VCaP (cell line): Measurements from ENCODE around the gene AGRN.
A peak's percentile ranks its signal among the peaks of the same experiment; 100 is the strongest.
"Not testable (repeated sequence)": the region's sequence is repeated elsewhere in the genome, so short reads cannot be mapped to it uniquely, and the experiment has no call there.

ENCODE experiments used
- H3K27ac ChIP-seq: fragments of 450-650 bp; 2 replicates; pipeline ENCODE4 v1.5.1; 2017
- TF ChIP-seq, protein P1 (sequence below): fragments of 450-650 bp; conservative IDR thresholded peaks from 2 replicates; pipeline ENCODE4 v1.5.1; 2017; ENCODE audit warnings: mild to moderate bottlenecking, moderate library complexity

Gene AGRN

DNA sequence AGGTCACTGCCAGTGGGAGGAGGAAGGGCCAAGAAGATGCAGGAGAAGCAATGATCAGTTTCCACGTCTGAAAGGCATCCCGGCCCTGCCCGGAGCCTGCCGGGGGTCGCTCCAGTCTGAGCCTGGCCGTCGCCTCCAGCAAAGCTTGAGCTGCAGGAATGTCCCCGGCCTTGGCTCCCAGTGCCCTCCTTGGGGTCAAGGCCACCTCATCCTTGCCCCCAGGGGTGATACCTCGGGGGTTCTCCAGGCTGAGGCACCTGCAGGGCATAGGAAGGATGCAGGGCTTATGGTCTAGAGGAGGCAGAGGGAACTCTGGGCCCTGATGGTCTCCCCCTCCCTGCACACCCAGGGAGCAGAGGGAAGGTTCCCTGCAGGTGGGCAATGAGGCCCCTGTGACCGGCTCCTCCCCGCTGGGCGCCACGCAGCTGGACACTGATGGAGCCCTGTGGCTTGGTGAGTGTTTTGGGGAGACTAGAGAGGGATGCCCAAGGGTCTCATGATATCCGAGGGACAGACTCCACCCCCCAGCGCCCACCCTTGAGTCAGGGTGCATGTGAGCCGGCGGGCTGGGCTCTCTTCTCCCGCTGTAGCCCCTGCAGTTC is 34.3 kb downstream of the AGRN start:
- H3K27ac ChIP-seq, result no peak overlapping the region
- TF ChIP-seq, protein P1, sequence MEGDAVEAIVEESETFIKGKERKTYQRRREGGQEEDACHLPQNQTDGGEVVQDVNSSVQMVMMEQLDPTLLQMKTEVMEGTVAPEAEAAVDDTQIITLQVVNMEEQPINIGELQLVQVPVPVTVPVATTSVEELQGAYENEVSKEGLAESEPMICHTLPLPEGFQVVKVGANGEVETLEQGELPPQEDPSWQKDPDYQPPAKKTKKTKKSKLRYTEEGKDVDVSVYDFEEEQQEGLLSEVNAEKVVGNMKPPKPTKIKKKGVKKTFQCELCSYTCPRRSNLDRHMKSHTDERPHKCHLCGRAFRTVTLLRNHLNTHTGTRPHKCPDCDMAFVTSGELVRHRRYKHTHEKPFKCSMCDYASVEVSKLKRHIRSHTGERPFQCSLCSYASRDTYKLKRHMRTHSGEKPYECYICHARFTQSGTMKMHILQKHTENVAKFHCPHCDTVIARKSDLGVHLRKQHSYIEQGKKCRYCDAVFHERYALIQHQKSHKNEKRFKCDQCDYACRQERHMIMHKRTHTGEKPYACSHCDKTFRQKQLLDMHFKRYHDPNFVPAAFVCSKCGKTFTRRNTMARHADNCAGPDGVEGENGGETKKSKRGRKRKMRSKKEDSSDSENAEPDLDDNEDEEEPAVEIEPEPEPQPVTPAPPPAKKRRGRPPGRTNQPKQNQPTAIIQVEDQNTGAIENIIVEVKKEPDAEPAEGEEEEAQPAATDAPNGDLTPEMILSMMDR, result no peak

DNA sequence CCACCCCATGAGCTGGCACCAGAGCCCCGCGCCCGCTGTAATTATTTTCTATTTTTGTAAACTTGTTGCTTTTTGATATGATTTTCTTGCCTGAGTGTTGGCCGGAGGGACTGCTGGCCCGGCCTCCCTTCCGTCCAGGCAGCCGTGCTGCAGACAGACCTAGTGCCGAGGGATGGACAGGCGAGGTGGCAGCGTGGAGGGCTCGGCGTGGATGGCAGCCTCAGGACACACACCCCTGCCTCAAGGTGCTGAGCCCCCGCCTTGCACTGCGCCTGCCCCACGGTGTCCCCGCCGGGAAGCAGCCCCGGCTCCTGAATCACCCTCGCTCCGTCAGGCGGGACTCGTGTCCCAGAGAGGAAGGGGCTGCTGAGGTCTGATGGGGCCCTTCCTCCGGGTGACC is 35.1 kb downstream of the AGRN start:
- TF ChIP-seq, protein P1, result no peak
- H3K27ac ChIP-seq, result no peak overlapping the region

DNA sequence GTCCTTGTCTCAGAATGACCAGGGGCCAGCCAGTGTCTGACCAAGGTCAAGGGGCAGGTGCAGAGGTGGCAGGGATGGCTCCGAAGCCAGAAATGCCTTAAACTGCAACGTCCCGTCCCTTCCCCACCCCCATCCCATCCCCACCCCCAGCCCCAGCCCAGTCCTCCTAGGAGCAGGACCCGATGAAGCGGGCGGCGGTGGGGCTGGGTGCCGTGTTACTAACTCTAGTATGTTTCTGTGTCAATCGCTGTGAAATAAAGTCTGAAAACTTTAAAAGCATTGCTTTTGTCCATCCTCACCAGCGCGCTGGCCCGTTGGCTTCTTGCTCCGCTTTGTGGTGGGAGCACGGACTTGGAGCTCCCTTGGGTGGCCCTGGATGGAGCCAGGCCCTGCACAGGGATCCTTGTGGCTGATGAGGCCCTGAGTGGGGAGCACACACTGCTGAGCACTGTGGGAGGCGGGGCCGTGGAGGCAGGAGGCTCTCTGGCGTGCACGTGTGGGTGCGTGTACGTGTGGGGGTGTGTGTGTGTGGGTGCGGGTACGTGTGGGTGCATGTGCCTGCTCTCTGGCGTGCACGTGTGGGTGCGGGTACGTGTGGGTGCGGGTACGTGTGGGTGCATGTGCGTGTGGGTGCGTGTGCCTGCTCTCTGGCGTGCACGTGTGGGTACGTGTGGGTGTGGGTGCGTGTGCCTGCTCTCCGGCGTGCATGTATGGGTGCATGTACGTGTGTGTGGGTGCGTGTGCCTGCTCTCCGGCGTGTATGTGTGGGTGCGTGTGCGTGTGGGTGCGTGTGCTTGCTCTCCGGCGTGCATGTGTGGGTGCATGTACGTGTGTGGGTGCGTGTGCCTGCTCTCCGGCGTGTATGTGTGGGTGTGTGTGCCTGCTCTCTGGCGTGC is 36.2 kb downstream of the AGRN start:
- TF ChIP-seq, protein P1, result no peak
- no peak overlapping the region for H3K27ac ChIP-seq

DNA sequence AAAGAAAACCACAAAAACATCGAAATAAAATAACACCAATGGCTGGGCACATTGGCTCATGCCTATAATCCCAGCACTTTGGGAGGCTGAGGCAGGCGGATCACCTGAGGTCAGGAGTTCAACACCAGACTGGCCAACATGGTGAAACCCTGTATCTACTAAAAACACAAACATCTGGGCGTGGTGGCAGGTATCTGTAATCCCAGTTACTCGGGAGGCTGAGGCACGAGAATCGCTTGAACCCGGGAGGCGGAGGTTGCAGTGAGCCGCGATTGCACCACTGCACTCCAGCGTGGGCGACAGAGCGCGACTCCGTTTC is 37.8 kb downstream of the AGRN start:
- H3K27ac ChIP-seq, result not testable (repeated sequence)

GRCh38 chr1:1058088-1058905 is 38.4 kb downstream of the AGRN start:
- no peak overlapping the region for H3K27ac ChIP-seq
- TF ChIP-seq, protein P1, result no peak

DNA sequence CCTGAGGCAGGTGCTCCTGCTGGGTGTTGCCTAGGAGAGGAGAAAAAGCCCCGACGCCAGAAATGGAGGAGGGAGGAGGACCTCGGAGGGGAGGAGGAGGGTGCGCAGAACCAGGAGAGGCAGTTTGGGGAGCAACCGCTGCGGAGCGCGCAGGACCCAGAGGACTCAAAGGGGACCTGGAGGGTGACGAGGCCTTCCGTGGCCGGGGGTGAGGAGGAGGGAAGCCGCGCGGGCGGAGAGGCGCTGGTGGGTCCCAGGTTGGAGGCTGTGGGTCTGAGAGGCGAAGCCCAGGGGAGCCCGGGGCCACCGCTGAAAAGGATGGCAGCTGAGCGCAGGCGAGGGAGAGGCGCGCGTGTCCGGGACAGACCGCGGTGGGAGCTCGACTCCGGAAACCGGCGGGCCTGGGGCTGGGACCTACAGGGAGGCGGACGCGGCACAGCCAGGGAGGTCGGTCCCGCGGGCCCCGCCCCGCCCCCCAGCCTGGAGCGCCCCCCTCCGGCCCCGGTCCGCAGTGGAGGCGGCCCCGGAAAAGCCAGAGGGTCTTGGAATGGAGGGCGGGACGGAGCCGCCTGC is 39.1 kb downstream of the AGRN start:
- H3K27ac ChIP-seq, result peak overlapping the region; percentile 58; the same call in 1 of the 2 replicates
- TF ChIP-seq, protein P1, result peak; percentile 81

GRCh38 chr1:1059494-1060280 is 39.8 kb downstream of the AGRN start:
- TF ChIP-seq, protein P1, result peak; percentile 63
- peak overlapping the region; percentile 58; the same call in 1 of the 2 replicates for H3K27ac ChIP-seq
